ENCODE data around the gene KRTAP10-7.

Gene KRTAP10-7

DNA sequence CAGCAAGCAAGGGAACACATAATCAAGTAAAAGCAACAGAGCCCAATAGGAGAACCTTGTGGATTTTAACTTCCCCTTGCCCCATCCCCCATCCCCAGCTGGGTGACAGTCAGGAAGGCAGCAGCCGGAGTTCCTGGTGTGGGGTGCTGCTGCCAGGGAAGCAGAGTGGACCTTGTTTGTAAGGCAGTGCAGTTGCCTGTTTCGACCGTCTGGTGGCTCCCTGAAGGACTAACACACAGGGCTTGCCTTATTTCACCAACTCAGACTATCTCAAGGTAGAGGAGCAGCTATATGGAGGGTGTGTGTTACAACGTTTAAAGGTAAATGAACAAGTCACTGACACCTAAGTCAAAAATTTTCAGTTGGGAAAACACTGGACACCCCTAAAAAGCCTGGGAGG lies 18.1 kb downstream of the KRTAP10-7 start:
- Histone ChIP-seq H3K27me3 (ENCODE audit: insufficient read depth, low read depth, severe bottlenecking) (no peaks in the 10 kb centered on the region), H3K9me3 (ENCODE audit: severe bottlenecking) (peaks cover 29% of the 10 kb centered on the region), H3K4me3 (ENCODE audit: low read depth, low read length) (no peak overlapping the region), H3K36me3 (no peaks in the 10 kb centered on the region), H3K27ac (no peak overlapping the region)
- peak; percentile 58 for DNase-seq
- TF ChIP-seq, protein P1, sequence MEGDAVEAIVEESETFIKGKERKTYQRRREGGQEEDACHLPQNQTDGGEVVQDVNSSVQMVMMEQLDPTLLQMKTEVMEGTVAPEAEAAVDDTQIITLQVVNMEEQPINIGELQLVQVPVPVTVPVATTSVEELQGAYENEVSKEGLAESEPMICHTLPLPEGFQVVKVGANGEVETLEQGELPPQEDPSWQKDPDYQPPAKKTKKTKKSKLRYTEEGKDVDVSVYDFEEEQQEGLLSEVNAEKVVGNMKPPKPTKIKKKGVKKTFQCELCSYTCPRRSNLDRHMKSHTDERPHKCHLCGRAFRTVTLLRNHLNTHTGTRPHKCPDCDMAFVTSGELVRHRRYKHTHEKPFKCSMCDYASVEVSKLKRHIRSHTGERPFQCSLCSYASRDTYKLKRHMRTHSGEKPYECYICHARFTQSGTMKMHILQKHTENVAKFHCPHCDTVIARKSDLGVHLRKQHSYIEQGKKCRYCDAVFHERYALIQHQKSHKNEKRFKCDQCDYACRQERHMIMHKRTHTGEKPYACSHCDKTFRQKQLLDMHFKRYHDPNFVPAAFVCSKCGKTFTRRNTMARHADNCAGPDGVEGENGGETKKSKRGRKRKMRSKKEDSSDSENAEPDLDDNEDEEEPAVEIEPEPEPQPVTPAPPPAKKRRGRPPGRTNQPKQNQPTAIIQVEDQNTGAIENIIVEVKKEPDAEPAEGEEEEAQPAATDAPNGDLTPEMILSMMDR (IDR thresholded peaks at IDR 0.05; ENCODE audit: low read depth, low read length) = peak; percentile 60

DNA sequence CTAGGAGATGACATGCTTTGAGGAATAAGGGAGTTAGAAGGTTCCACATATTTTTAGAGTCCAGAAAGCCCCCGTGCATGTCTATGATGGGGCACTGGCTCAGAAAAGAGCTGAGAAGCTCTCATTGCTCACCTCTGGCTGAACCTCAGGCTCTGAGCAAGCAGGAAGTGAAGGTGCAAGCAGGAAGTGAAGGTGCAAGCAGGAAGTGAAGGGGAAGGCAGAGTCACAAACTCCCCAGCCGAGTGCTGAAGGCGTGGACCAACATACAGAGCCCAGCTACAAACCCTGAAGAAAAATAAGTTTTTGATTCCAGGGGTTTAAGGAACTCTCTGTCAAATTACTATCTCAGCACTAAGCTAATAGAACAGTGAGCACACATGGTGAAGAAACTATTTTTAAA lies 18.5 kb downstream of the KRTAP10-7 start:
- Histone ChIP-seq H3K9me3 (ENCODE audit: severe bottlenecking) (peaks cover 32% of the 10 kb centered on the region), H3K27me3 (ENCODE audit: insufficient read depth, low read depth, severe bottlenecking) (no peaks in the 10 kb centered on the region), H3K4me3 (ENCODE audit: low read depth, low read length) (no peak overlapping the region), H3K36me3 (no peaks in the 10 kb centered on the region), H3K27ac (no peak overlapping the region)
- DNase-seq = no peak
- TF ChIP-seq, protein P1 (IDR thresholded peaks at IDR 0.05; ENCODE audit: low read depth, low read length) = no peak

DNA sequence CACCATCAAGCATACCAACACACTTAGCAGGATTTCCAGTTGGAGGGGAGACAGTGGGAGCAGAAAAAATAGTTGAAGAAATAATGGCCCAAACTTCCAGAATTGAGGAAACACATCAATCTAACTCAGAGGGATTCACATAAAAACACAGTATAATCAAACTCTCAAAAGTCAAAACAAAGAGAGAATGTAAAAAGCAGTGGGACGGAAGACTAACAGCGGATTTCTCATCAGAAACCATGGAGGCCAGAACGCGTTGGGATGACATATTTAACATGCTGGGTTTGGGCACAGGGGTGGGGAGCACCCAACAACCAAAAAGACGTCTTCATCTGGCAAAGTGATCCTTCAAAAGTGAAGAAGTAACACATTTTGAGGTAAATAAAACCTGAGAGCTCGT lies 19.5 kb downstream of the KRTAP10-7 start:
- DNase-seq = no peak
- Histone ChIP-seq H3K9me3 (ENCODE audit: severe bottlenecking) (peaks cover 41% of the 10 kb centered on the region), H3K27ac (no peak overlapping the region), H3K4me3 (ENCODE audit: low read depth, low read length) (no peak overlapping the region), H3K36me3 (no peaks in the 10 kb centered on the region), H3K27me3 (ENCODE audit: insufficient read depth, low read depth, severe bottlenecking) (no peaks in the 10 kb centered on the region)
- TF ChIP-seq, protein P1 (IDR thresholded peaks at IDR 0.05; ENCODE audit: low read depth, low read length) = no peak

DNA sequence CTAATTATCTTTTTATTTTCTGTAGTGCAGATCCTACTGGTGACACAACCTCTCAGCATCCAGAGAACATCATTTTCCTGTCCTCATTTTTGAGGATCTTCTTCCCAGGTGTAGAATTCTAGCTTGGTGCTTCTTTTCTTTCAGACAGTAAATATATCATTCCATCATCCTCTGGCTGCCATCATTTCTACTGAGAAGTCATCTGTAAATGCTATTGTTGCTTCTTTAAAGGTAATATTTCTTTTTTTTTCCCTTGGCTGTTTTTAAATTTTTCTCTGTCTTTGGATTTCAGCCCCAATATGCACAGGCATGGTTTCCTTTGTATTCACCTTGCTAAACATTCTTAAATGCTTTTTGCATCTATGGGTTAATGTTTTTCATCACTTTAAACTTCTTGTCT lies 23.2 kb downstream of the KRTAP10-7 start:
- Histone ChIP-seq H3K27ac (no peak overlapping the region), H3K4me3 (ENCODE audit: low read depth, low read length) (no peak overlapping the region), H3K9me3 (ENCODE audit: severe bottlenecking) (peaks cover 52% of the 10 kb centered on the region), H3K27me3 (ENCODE audit: insufficient read depth, low read depth, severe bottlenecking) (no peaks in the 10 kb centered on the region), H3K36me3 (no peaks in the 10 kb centered on the region)
- TF ChIP-seq, protein P1 (IDR thresholded peaks at IDR 0.05; ENCODE audit: low read depth, low read length) = no peak
- no peak for DNase-seq

DNA sequence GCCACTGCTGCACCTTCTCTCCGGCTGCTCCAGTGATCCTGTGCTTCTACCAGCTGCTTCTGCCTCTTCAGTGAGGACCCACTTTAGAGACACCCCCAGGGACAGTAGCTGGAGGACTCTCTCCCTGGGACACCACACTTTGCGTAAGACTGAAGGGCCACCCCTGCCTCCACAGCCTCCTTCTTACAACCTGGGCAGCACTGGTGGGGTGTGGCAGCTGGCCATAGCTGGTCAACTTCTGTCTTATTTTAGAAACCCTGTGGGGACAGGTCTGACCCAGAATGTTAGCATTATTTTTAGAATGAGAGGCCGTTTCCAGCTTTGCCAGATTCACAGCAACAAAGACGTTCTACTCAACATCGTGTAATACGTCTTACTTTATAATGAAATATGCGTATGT lies 25.4 kb downstream of the KRTAP10-7 start:
- Histone ChIP-seq H3K9me3 (ENCODE audit: severe bottlenecking) (peaks cover 41% of the 10 kb centered on the region), H3K27ac (no peak overlapping the region), H3K27me3 (ENCODE audit: insufficient read depth, low read depth, severe bottlenecking) (no peaks in the 10 kb centered on the region), H3K36me3 (no peaks in the 10 kb centered on the region), H3K4me3 (ENCODE audit: low read depth, low read length) (no peak overlapping the region)
- TF ChIP-seq, protein P1 (IDR thresholded peaks at IDR 0.05; ENCODE audit: low read depth, low read length) = no peak
- no peak for DNase-seq

DNA sequence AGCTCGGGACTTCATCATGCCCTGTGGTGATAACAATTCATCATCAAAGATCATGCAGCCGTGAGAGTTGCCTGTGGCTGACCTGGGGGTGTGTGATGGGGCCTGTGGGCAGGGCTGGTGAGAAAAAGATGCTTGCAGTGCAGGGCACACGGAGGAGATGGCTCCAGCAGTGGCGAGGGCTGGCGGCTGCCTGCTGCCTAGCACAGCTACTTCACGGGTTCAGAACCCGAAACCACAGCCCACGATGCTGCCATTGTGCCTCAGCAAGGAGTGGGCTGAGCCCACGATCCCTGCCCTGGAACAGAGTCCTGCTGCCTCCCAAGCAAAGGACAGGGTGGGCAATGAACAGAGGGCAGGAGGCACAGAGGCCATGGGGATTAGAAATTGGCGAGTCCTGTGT lies 25.9 kb downstream of the KRTAP10-7 start:
- H3K4me3 ChIP-seq (ENCODE audit: low read depth, low read length) = no peak overlapping the region
- TF ChIP-seq, protein P1 (IDR thresholded peaks at IDR 0.05; ENCODE audit: low read depth, low read length) = no peak
- no peaks in the 10 kb centered on the region for H3K27me3 ChIP-seq (ENCODE audit: insufficient read depth, low read depth, severe bottlenecking)
- no peaks in the 10 kb centered on the region for H3K36me3 ChIP-seq
- DNase-seq = no peak
- no peak overlapping the region for H3K27ac ChIP-seq
- H3K9me3 ChIP-seq (ENCODE audit: severe bottlenecking) = peaks cover 45% of the 10 kb centered on the region
